Hematopoietic multipotent progenitor cell treated with erythropoietin and hydrocortisone succinate and interleukin-3 and kit ligand, for 17 days (in vitro differentiated cells): ENCODE measurements around the gene LAMA5.
A peak's percentile ranks its signal among the peaks of the same experiment; 100 is the strongest.

ENCODE experiments used
- DNase-seq: peaks from one replicate; pipeline ENCODE4 v3.0.0-alpha.2; 2015; ENCODE audit warnings: low spot score

LAMA5 gene

GRCh38 chr20:62360854-62361798, 6.0 kb downstream of the LAMA5 start:
- DNase-seq = no peak

- no peak for DNase-seq
Observed at GRCh38 chr20:62359491-62360121, 7.5 kb downstream of the LAMA5 start.

GRCh38 chr20:62359043-62359490, 8.0 kb downstream of the LAMA5 start:
- DNase-seq = no peak

DNA sequence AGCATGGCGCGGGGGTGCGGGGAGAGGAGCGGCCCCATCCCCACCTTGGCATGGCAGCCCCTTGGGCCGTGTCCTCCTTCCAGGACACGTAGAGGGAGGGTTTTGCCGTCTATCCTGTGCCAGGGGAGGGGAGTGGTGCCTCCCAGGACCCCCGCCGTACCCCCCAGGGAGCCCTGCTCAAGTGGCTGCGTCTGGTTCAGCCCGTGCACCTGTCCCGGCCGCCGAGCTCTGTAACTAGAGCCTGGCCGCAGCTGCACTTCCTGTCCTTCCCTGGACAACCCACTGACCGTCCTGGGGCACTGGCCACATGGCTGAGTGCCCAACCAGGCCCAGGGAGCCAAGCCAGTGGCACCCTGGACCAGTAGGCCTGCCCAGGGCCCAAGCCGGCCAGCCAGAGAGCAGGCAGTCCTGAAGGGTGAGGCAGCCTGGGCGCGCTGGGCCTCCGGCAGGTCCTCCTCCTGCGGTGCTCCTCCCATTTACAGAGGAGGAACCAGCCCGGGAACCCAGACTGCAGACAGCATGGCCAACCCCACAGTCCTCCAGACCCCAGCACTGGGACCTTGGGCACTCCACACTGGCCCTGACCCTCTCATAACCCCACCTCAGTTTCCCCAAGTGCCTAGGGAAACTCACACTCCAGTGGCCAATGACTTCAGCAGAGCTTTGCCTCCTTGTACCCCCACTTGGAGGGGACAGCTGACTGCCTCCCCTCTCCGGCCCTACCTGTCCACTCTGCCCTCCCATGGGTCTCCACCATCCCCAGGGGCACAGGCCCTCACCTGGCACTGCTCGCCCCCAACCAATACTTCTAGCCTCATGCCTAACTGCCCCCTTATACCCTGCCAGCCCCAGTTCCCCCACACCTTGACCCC, 8.7 kb downstream of the LAMA5 start:
- DNase-seq = peak; percentile 32

- DNase-seq = no peak
Observed at GRCh38 chr20:62357681-62358080, 9.4 kb downstream of the LAMA5 start.

GRCh38 chr20:62357187-62357667, 9.9 kb downstream of the LAMA5 start:
- peak; percentile 78 for DNase-seq

DNA sequence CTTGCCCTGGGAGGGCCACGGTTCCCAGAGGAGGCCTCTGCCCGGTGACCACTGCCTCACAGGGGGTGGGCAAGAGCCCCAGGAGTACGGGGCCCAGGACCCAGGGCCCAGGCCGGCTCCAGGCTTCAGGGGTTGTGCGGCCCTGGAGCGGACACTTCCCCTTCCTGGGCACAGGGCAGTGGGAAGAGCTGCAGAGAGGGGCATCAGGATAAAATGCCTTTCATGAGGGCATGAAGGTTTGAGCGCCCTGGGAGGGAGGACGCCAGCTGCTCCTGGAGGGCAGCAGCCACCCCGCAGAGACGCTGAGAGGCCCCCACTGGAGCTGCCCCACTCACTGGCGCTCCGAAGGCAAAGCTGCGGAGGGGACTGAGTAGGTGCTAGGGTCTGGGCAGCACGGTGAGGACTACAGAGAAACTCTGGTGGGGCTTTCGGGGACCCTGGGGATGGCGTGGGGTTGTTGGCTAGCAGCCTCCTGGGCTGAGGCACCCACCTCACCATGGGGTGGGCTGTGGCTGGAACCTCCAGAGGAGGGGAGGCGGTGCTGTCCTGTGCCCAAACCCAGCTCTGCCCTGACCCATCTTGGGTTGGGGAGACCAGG, 10.4 kb downstream of the LAMA5 start:
- DNase-seq = no peak

DNA sequence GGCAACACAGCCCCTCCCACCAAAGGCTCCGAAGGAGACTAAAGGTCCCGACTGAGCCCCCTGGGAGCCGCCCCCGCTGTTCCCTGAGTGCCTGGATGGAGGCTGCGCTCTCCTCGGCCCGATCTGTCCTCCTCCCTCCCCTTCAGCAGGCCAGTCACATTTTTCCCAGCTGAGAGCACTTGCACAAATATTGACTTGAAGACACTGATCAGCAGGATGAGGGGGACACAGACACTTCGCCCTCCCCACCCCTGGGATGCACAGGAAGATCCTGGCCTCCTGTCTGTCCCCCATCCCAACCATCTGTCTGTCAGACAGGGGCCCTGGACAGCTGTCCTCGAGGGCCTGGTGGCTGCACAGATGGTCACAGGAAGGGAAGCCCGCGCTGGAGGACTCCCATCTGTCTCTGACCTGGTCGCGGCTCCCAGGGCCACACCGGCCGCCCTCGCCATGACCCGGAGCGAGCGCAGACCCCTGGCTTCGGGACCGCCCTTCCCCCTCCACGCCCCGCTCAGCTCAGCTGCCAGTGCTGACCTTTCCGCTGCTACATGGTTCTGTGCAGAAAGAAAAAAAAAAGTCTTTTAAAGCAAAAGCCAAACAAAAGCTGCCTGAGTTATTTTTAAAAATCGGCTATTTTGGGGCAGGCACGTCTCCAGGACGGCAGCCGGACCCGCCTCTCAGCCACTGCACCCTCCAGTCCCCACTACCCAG, 11.1 kb downstream of the LAMA5 start:
- no peak for DNase-seq

- DNase-seq = no peak
Observed at GRCh38 chr20:62355516-62355877, 11.6 kb downstream of the LAMA5 start.

GRCh38 chr20:62354811-62355341, 12.2 kb downstream of the LAMA5 start:
- no peak for DNase-seq

GRCh38 chr20:62354031-62354808, 12.9 kb downstream of the LAMA5 start:
- DNase-seq = no peak

DNA sequence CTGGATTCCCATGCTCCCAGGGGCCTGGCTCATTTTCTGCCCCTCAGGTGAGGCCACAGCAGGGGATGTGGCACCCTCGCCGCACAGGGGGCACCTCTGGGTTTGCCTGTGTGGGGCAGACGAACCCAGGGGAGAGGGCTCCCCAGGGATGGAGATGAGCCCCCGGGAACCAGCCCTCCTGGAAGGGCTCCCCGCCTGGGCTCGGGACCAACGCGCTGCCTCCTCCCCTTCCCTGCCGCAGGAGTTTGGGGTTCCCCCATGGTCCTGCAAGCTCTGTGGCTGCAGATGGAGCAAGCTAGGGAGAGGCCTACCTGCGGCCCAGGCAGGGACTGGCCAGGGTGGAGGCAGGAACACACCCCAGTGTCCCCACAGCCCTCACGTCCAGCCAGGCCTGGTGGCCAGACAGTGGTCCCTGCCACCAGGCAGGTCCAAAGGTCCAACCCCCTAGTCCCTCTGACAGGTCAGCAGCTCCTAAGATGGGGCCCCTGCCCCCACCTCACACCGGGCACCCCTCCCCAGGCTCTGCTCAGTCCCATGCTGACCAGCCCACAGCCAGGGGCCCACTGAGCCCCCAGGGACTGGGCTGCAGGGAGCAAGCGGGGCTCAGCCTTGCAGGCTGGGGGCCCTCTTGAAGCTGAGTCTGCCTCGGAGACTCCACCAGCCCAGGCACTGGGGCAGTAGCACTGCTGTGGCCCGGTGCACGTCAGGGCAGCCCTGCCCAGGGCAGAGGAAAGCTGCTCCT, 13.7 kb downstream of the LAMA5 start:
- no peak for DNase-seq

DNA sequence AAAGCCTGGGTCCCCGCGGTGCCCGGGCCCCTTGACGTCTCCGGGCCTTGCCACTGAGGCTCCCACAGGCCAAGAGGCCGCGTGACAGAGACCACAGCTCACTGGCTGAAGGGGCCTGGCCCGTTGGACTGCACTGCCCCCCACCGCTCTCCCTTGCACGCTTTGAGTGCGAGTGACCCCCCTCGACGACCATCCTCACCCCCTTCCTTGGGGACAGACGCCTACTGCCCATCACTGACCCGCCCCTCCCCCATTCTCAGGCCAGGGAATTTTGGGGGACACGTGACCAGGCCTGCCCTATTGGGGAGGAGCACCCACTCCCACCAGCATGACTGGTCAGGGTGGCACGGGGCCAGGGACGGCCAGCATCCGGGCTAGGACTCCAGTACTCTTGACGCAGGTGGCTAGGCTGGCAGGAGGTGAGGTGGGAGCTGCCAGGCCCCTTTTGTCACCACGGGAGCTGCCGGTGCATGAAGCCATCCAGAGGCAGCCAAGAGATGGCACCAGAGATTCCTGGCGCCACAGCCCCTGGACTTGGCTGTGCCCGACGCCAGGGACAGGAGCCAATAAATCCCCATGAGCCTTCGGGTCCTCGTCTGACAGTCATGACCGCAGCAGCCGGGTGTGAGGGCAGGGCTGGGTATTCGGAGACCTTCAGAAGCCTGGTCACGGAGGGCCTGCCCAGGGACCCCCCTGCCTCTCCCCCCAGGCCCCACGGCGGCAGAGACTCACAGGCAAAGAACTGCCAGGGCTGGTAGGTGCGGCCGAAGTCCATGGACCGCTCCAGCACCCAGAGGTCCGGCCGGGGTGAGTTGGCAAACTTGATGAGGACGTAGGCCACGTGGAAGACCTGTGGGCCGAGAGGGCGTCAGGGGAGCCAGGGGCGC, 14.5 kb downstream of the LAMA5 start:
- DNase-seq = no peak

GRCh38 chr20:62351469-62352401, 15.4 kb downstream of the LAMA5 start:
- no peak for DNase-seq

- no peak for DNase-seq
Observed at GRCh38 chr20:62350629-62351422, 16.3 kb downstream of the LAMA5 start.

GRCh38 chr20:62350098-62350628, 16.9 kb downstream of the LAMA5 start:
- DNase-seq = no peak
